Measurements from ENCODE around the gene PLEKHA8.
A peak's percentile ranks its signal among the peaks of the same experiment; 100 is the strongest.

Gene PLEKHA8

GRCh38 chr7:30169579-30169978 lies 141.4 kb downstream of the PLEKHA8 start:
- DNase-seq (ENCODE audit: low spot score) = no peak

- DNase-seq (ENCODE audit: low spot score) = no peak
Measured at GRCh38 chr7:30170476-30171205, 142.4 kb downstream of the PLEKHA8 start.

- no peak for DNase-seq (ENCODE audit: low spot score)
Measured at GRCh38 chr7:30171766-30172447, 143.7 kb downstream of the PLEKHA8 start.

- DNase-seq (ENCODE audit: low spot score) = no peak
Measured at GRCh38 chr7:30172451-30172850, 144.2 kb downstream of the PLEKHA8 start.

- DNase-seq (ENCODE audit: low spot score) = no peak
Measured at GRCh38 chr7:30173058-30173897, 145.1 kb downstream of the PLEKHA8 start.

- no peak for DNase-seq (ENCODE audit: low spot score)
Measured at GRCh38 chr7:30175180-30175579, 147.0 kb downstream of the PLEKHA8 start.

GRCh38 chr7:30175636-30176147 lies 147.5 kb downstream of the PLEKHA8 start:
- DNase-seq (ENCODE audit: low spot score) = no peak

GRCh38 chr7:30176463-30177109 lies 148.4 kb downstream of the PLEKHA8 start:
- peak; percentile 35 for DNase-seq (ENCODE audit: low spot score)

- DNase-seq (ENCODE audit: low spot score) = no peak
Measured at GRCh38 chr7:30177186-30177585, 149.0 kb downstream of the PLEKHA8 start.

GRCh38 chr7:30177965-30178364 lies 149.8 kb downstream of the PLEKHA8 start:
- no peak for DNase-seq (ENCODE audit: low spot score)

GRCh38 chr7:30178748-30179436 lies 150.7 kb downstream of the PLEKHA8 start:
- peak; percentile 50 for DNase-seq (ENCODE audit: low spot score)
